Hepatocyte (in vitro differentiated cells): Measurements from ENCODE around the gene COL4A3. TPM values are rescaled to one million over a fixed set of nuclear protein-coding genes. Genes with fewer than 3 reads are reported as not detected.

Source experiments
- DNase-seq: peaks from one replicate; pipeline ENCODE4 v3.0.0-alpha.2; 2016; ENCODE audit warnings: low spot score
- H2AFZ ChIP-seq: fragments of 200-600 bp; sonication (generic); 2 replicates; pipeline ENCODE4 v1.6.0; 2016; ENCODE audit warnings: antibody characterized with exemption, mild to moderate bottlenecking
- H3K27ac ChIP-seq: fragments of 200-600 bp; sonication (generic); 2 replicates; pipeline ENCODE4 v1.5.1; 2016; ENCODE audit warnings: mild to moderate bottlenecking
- H3K27me3 ChIP-seq: fragments of 200-600 bp; sonication (generic); 2 replicates; pipeline ENCODE4 v1.6.1; 2016
- H3K36me3 ChIP-seq: fragments of 200-600 bp; sonication (generic); replicated peaks from 2 replicates; pipeline ENCODE4 v1.5.1; 2016; ENCODE audit warnings: low read depth; ENCODE audit not compliant: insufficient read depth
- H3K4me1 ChIP-seq: fragments of 200-600 bp; sonication (generic); 2 replicates; pipeline ENCODE4 v1.5.1; 2016; ENCODE audit warnings: mild to moderate bottlenecking, moderate library complexity; ENCODE audit not compliant: insufficient read depth
- H3K4me2 ChIP-seq: fragments of 200-600 bp; sonication (generic); 2 replicates; pipeline ENCODE4 v1.6.0; 2016
- H3K4me3 ChIP-seq: fragments of 200-600 bp; sonication (generic); 2 replicates; pipeline ENCODE4 v1.5.1; 2016; ENCODE audit warnings: mild to moderate bottlenecking
- H3K79me2 ChIP-seq: fragments of 200-600 bp; sonication (generic); 2 replicates; pipeline ENCODE4 v1.6.0; 2017; ENCODE audit warnings: mild to moderate bottlenecking
- H3K9me2 ChIP-seq: fragments of 200-600 bp; sonication (generic); replicated peaks from 2 replicates; pipeline ENCODE4 v1.6.0; 2017; ENCODE audit warnings: mild to moderate bottlenecking; ENCODE audit not compliant: insufficient read depth
- H3K9me3 ChIP-seq: fragments of 200-600 bp; sonication (generic); 2 replicates; pipeline ENCODE4 v1.5.1; 2016; ENCODE audit warnings: low read depth, mild to moderate bottlenecking
- H4K20me1 ChIP-seq: fragments of 200-600 bp; sonication (generic); 2 replicates; pipeline ENCODE4 v1.6.0; 2016; ENCODE audit warnings: mild to moderate bottlenecking; ENCODE audit not compliant: insufficient read depth, poor library complexity, severe bottlenecking
- CTCF ChIP-seq: fragments of 200-600 bp; sonication (generic); IDR thresholded peaks from 2 replicates; pipeline ENCODE4 v1.5.1; 2016; ENCODE audit warnings: antibody characterized with exemption, mild to moderate bottlenecking; ENCODE audit not compliant: poor library complexity
- EZH2 ChIP-seq: fragments of 200-600 bp; sonication (generic); IDR thresholded peaks from 2 replicates; pipeline ENCODE4 v1.6.1; 2016; ENCODE audit warnings: antibody characterized with exemption, mild to moderate bottlenecking, borderline replicate concordance
- EZH2phosphoT487 ChIP-seq: fragments of 200-600 bp; sonication (generic); IDR thresholded peaks from one replicate; pipeline ENCODE4 v1.6.1; 2018; ENCODE audit warnings: antibody characterized with exemption, mild to moderate bottlenecking, low read depth, moderate library complexity; ENCODE audit not compliant: unreplicated experiment, severe bottlenecking
- WGBS: methylation state at CpG from one replicate; pipeline ENCODE4 v1.1.6; 2016; ENCODE audit warnings: low lambda C conversion rate; ENCODE audit errors: missing lambda C conversion rate; 5-methylcytosine and 5-hydroxymethylcytosine counted together
- polyA plus RNA-seq: library from polyadenylated mRNA; unstranded; fragments of >200 nt; fragmentation: Nextera tagmentation; extraction: Ambion mirVana; gene quantifications from 2 replicates; pipeline ENCODE4 v1.2.1, GENCODE V29; 2016
- total RNA-seq: library from RNA; depleted of rRNA; stranded (reverse); fragments of >200 nt; gene quantifications from 2 replicates; pipeline ENCODE4 v1.2.3, GENCODE V29; 2014

Gene COL4A3
- total and polyA plus RNA-seq, 2 experiments from 2014 or later, result 0.50 TPM; not detected in 1

DNA sequence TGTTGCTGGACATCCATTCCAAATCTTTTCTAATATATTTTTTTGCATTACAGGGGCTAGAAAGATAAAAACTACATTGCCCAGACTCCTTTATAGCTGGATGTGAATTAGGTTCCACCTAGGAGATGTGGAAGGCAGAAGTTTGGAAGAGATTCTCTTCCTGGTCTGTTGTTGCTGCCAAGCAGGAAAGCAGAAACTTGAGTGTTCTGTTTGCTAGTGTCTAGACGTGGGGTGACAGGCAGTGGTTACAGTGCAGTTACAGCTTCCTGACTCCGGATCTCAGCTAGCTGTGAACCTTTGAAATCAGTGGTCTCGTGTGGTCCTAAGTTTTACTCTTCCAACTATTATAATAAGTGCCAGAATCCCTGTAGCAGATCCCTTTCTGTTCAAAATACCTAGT lies 46.6 kb upstream of the COL4A3 start:
- Histone ChIP-seq H3K4me1 (no peaks in the 10 kb centered on the region), H3K36me3 (no peaks in the 10 kb centered on the region), H2AFZ (no peak overlapping the region), H3K9me2 (no peaks in the 10 kb centered on the region), H3K27me3 (no peaks in the 10 kb centered on the region), H3K27ac (no peak overlapping the region), H4K20me1 (no peaks in the 10 kb centered on the region), H3K4me3 (no peak overlapping the region), H3K9me3 (no peaks in the 10 kb centered on the region), H3K79me2 (no peaks in the 10 kb centered on the region), H3K4me2 (no peak overlapping the region)
- TF ChIP-seq EZH2 (no peak), EZH2phosphoT487 (no peak), CTCF (no peak)
- DNase-seq, result no peak
- 35% methylated on average over 3 of the region's 3 CpGs for WGBS

DNA sequence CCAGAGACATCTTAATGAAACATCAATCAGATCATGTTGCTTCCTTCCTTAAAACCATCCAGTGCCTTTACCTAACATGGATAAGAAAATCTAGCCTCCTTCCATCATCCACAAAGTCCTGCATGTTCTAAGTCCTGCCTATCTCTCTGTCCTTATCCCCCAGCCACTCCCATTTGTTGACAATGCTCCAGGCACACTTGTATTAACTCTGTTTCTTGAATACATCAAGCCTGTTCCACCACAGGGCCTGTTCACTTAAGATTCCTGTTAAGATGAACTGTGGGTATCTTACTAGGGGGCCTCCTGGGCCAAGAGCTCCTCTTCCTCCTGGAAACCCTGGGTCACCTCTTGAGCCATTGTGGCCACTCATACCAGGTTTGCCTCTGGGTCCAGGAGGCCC lies 46.1 kb upstream of the COL4A3 start:
- Histone ChIP-seq H3K36me3 (no peaks in the 10 kb centered on the region), H3K27ac (no peak overlapping the region), H3K4me1 (no peaks in the 10 kb centered on the region), H3K4me2 (no peak overlapping the region), H4K20me1 (no peaks in the 10 kb centered on the region), H3K27me3 (no peaks in the 10 kb centered on the region), H3K9me2 (no peaks in the 10 kb centered on the region), H3K4me3 (no peak overlapping the region), H2AFZ (no peak overlapping the region), H3K79me2 (no peaks in the 10 kb centered on the region), H3K9me3 (no peaks in the 10 kb centered on the region)
- TF ChIP-seq EZH2, result no peak
- TF ChIP-seq EZH2phosphoT487, result no peak
- TF ChIP-seq CTCF, result no peak
- no peak for DNase-seq

DNA sequence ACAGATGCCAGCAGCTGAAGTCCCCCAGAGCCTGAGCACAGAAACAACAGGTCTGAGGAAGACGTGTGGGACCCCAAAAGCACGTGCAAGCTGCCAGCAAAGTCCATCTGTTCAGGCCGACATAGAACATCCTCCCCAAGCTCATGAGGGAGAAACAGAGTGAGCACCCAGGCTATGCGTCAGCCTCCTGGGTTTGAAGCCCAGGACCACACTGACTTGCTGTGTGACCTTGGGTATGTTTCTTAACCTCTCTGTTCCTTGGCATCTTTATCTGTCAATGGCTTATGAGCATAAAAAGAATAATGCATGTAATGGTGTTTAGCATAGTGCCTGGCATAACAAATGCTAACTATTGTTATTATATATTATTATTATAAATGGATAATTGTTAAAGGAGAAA lies 40.7 kb upstream of the COL4A3 start:
- Histone ChIP-seq H3K4me2 (no peak overlapping the region), H4K20me1 (no peaks in the 10 kb centered on the region), H3K36me3 (no peaks in the 10 kb centered on the region), H3K4me3 (no peak overlapping the region), H3K79me2 (no peaks in the 10 kb centered on the region), H3K27ac (no peak overlapping the region), H2AFZ (no peak overlapping the region), H3K9me2 (no peaks in the 10 kb centered on the region), H3K4me1 (no peaks in the 10 kb centered on the region), H3K27me3 (no peaks in the 10 kb centered on the region), H3K9me3 (no peaks in the 10 kb centered on the region)
- 91% methylated on average over 4 of the region's 4 CpGs for WGBS
- DNase-seq, result no peak
- TF ChIP-seq CTCF (no peak), EZH2 (no peak), EZH2phosphoT487 (no peak)

DNA sequence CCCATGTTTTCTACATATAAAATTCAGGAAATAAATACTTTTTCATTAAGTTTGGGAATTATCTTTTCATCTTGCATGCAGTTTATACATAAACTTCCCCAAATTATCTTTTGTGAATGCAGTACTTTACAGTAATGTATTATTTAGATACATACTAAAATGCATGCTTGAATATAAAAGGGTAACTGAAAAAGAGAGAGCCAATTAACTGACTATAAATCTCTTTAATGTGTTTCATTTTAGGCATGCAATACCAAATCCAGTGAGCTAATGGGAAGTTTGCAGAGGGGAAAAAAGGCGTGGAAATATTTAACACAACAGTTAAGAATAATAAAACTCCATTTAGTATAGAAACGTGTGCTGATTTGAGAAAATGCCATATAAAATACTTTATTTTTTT lies 39.6 kb upstream of the COL4A3 start:
- H3K27ac ChIP-seq, result no peak overlapping the region
- no peaks in the 10 kb centered on the region for H3K9me3 ChIP-seq
- H4K20me1 ChIP-seq, result no peaks in the 10 kb centered on the region
- H3K4me1 ChIP-seq, result no peaks in the 10 kb centered on the region
- H2AFZ ChIP-seq, result no peak overlapping the region
- H3K79me2 ChIP-seq, result no peaks in the 10 kb centered on the region
- no peaks in the 10 kb centered on the region for H3K9me2 ChIP-seq
- 84% methylated on average over 2 of the region's 2 CpGs for WGBS
- no peak overlapping the region for H3K4me2 ChIP-seq
- DNase-seq, result no peak
- TF ChIP-seq EZH2phosphoT487, result no peak
- no peak for TF ChIP-seq EZH2
- TF ChIP-seq CTCF, result no peak
- no peak overlapping the region for H3K4me3 ChIP-seq
- no peaks in the 10 kb centered on the region for H3K36me3 ChIP-seq
- no peaks in the 10 kb centered on the region for H3K27me3 ChIP-seq
